GM21381 (cell line): ENCODE measurements around the gene CCDC187.
"Not testable (repeated sequence)": the region's sequence is repeated elsewhere in the genome, so short reads cannot be mapped to it uniquely, and the experiment has no call there.

Experiments
- ATAC-seq: cut with Tn5 transposase; IDR thresholded peaks from one replicate; pipeline ENCODE4 v1.9.1; 2021; ENCODE audit warnings: mild to moderate bottlenecking, moderate library complexity; ENCODE audit not compliant: unreplicated experiment

The CCDC187 gene

GRCh38 chr9:136303825-136304416, at the start of gene CCDC187:
Gene CCDC187, minus strand, starts transcription at chr9:136304094. Its CDS starts 264 bp downstream, at chr9:136303830.
- ATAC-seq, result no peak

- ATAC-seq, result no peak
Observed at GRCh38 chr9:136353088-136353487, 49.2 kb upstream of the CCDC187 start.

GRCh38 chr9:136352682-136353081, 48.8 kb upstream of the CCDC187 start:
- ATAC-seq, result no peak

GRCh38 chr9:136351868-136352267, 48.0 kb upstream of the CCDC187 start:
- ATAC-seq, result not testable (repeated sequence)

- ATAC-seq, result no peak
Observed at GRCh38 chr9:136351252-136351800, 47.4 kb upstream of the CCDC187 start.

- ATAC-seq, result no peak
Observed at GRCh38 chr9:136349546-136349945, 45.7 kb upstream of the CCDC187 start.

- ATAC-seq, result no peak
Observed at GRCh38 chr9:136348691-136349090, 44.8 kb upstream of the CCDC187 start.

GRCh38 chr9:136347472-136348256, 43.8 kb upstream of the CCDC187 start:
- ATAC-seq, result no peak

- ATAC-seq, result no peak
Observed at GRCh38 chr9:136346927-136347465, 43.1 kb upstream of the CCDC187 start.

GRCh38 chr9:136346157-136346481, 42.2 kb upstream of the CCDC187 start:
- no peak for ATAC-seq

- ATAC-seq, result no peak
Observed at GRCh38 chr9:136345281-136346156, 41.6 kb upstream of the CCDC187 start.

- ATAC-seq, result no peak
Observed at GRCh38 chr9:136344544-136345280, 40.8 kb upstream of the CCDC187 start.

- no peak for ATAC-seq
Observed at GRCh38 chr9:136343884-136344269, 40.0 kb upstream of the CCDC187 start.

GRCh38 chr9:136343121-136343883, 39.4 kb upstream of the CCDC187 start:
- no peak for ATAC-seq

- no peak for ATAC-seq
Observed at GRCh38 chr9:136342181-136343120, 38.6 kb upstream of the CCDC187 start.

GRCh38 chr9:136341769-136342168, 37.9 kb upstream of the CCDC187 start:
- no peak for ATAC-seq

- ATAC-seq, result no peak
Observed at GRCh38 chr9:136341042-136341655, 37.3 kb upstream of the CCDC187 start.

- no peak for ATAC-seq
Observed at GRCh38 chr9:136340356-136341041, 36.6 kb upstream of the CCDC187 start.
